ENCODE measurements around the gene MYL12A.

The MYL12A gene

DNA sequence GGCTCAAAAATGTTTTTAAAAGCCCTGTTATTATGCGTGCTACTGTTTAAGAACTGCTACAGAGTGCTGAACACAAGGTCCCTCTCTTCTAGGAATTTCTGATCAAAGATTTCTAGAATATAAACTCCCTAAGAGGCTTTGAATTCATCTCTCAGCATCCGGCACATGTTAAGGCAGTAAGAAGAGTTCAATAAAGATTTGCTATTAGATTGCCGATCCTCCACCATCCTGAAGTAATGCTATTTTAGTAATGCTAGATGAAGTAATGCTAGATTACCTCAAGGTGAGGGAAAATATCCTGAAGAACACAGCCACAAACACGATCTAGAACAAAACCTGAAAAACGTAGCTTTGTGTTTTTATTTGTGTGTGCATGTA, 13.4 kb downstream of the MYL12A start:
- TF ChIP-seq CTCF (IDR thresholded peaks at IDR 0.05; ENCODE audit: low read depth, low read length) = no peak
- no peak for DNase-seq (ENCODE audit: extremely low read depth, low read depth)

DNA sequence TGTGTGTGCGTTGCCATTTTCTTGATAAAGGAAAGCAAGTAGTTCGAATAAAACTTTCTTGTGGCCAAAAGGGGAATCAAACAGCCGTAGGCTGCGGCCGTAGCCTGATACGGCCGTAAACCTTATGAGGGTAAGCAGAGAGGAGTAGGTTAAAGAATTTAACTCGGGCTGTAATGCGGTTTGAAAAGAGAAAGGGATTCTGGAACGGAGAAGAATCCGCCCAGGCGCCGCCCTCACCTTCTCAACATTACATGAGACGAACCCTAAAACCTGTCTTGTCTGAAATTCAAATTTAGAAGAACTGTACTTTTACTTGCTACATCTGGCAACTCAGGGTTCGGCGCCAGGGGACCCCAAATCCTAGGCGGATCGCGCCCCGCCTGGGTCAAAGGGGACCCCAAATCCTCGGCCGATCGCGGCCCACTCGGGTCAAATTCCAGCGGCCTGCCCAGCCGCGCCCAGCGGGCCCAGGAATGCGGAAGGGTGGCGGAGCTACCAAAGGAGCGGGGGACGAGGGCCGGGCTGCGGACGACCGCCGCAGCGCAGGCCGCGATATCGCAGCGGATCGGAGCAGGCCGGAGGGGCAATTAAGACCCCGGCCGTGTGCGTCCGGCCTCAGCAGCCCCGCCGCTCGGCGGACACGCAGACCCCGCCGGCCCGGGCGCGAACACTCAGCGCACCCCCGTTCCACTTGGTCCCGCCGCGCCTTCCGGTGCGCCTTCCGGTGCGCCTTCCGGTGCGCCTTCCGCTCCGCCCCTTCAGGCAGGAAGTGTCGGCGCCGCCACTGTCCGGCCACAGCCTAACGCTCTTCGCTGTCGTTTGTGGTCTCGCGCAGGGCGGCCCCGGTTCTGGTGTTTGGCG, 14.0 kb downstream of the MYL12A start, which contains the start of gene MYL12B:
Gene MYL12B (plus strand): TSS at position 761 of the 861 bp plus-strand sequence. CDS start 10,766 bp downstream, outside the sequence.
- DNase-seq (ENCODE audit: extremely low read depth, low read depth) = no peak
- TF ChIP-seq CTCF (IDR thresholded peaks at IDR 0.05; ENCODE audit: low read depth, low read length) = no peak

GRCh38 chr18:3262234-3263131, 14.9 kb downstream of the MYL12A start:
- no peak for DNase-seq (ENCODE audit: extremely low read depth, low read depth)
- no peak for TF ChIP-seq CTCF (IDR thresholded peaks at IDR 0.05; ENCODE audit: low read depth, low read length)

DNA sequence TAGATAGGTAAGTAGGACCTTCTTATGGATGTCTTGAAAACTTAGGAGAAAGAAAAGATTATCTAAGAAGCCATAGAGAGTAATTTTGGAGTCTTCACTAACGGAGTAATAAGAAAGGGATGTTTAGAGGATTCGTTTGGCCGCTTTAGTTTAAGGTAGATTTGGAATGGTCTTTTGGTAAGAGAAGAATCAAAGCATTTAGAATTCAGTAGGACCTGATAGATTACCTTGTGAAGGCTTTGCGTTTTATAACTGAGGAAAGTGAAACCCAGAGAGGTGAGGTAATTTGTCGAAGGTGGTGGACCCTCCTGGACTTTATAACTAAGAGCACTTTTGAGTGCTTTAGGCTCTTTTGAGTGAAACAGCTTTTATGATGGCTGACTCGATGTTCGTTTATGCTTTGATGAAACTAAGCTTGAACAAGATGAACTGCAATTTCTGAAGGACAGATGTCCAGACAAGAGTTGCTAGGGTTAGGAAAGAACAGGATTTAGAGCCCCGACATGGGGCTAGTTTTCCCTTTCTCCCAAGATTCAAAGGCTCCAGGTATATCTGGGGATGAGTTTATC, 15.6 kb downstream of the MYL12A start:
- DNase-seq (ENCODE audit: extremely low read depth, low read depth) = no peak

GRCh38 chr18:3264362-3264761, 16.8 kb downstream of the MYL12A start:
- no peak for DNase-seq (ENCODE audit: extremely low read depth, low read depth)
- TF ChIP-seq CTCF (IDR thresholded peaks at IDR 0.05; ENCODE audit: low read depth, low read length) = no peak

More for the DNA sequence above, 15.6 kb downstream of the MYL12A start:
- TF ChIP-seq CTCF (IDR thresholded peaks at IDR 0.05; ENCODE audit: low read depth, low read length) = no peak

DNA sequence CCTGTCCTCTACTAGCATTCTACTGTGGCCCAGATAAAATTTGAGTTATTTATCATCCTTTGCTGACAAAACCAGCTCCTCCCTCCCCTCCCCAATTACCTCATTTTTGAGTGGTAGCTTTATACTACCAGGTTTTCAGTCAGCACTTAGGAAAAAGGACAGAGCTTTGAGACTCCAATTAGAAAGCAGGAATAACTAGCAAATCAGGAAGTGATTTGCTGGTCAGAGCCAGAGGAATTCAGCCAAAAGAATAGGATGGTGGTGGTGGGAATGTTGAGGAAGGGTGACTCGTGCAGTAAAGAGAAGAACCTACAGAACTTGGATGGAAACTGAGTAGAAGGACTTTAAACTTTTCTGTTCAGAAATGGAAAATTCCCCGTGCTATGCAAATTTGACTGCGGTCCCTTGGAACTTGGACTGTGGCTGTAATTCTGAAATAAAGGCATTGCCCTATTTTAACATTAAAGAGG, 18.0 kb downstream of the MYL12A start:
- TF ChIP-seq CTCF (IDR thresholded peaks at IDR 0.05; ENCODE audit: low read depth, low read length) = no peak
- DNase-seq (ENCODE audit: extremely low read depth, low read depth) = no peak
